IMR-90 (cell line): ENCODE data around the gene CLDN6.

Experiments used
- BHLHE40 ChIP-seq: fragments of 150-350 bp; IDR thresholded peaks from 2 replicates; pipeline ENCODE4 v1.6.1; 2016; ENCODE audit warnings: mild to moderate bottlenecking, low read depth, low read length
- CHD1 ChIP-seq: IDR thresholded peaks from 2 replicates; pipeline ENCODE4 v1.6.1; 2012; ENCODE audit warnings: low read depth, low read length, improper control_type of control experiment
- CTCF ChIP-seq: conservative IDR thresholded peaks from 2 replicates; pipeline ENCODE4 v1.5.1; 2012; ENCODE audit warnings: mild to moderate bottlenecking, low read depth, low read length, improper control_type of control experiment
- FOS ChIP-seq: fragments of 150-350 bp; IDR thresholded peaks from 2 replicates; pipeline ENCODE4 v1.6.1; 2016; ENCODE audit warnings: low read depth, low read length
- MAFK ChIP-seq: IDR thresholded peaks from 2 replicates; pipeline ENCODE4 v1.6.1; 2012; ENCODE audit warnings: low read depth, low read length, improper control_type of control experiment
- MAZ ChIP-seq: IDR thresholded peaks from 2 replicates; pipeline ENCODE4 v1.6.1; 2012; ENCODE audit warnings: low read depth, mild to moderate bottlenecking, low read length, improper control_type of control experiment, moderate library complexity, borderline replicate concordance
- MXI1 ChIP-seq: IDR thresholded peaks from 2 replicates; pipeline ENCODE4 v1.6.1; 2012; ENCODE audit warnings: low read depth, mild to moderate bottlenecking, low read length, moderate library complexity, borderline replicate concordance
- NFE2L2 ChIP-seq: fragments of 150-350 bp; IDR thresholded peaks from 2 replicates; pipeline ENCODE4 v1.6.1; 2016; ENCODE audit warnings: low read depth, mild to moderate bottlenecking, low read length
- POLR2A ChIP-seq: IDR thresholded peaks from 2 replicates; pipeline ENCODE4 v1.6.1; 2012; ENCODE audit warnings: mild to moderate bottlenecking, low read depth, low read length
- RAD21 ChIP-seq: IDR thresholded peaks from 2 replicates; pipeline ENCODE4 v1.6.1; 2012; ENCODE audit warnings: low read length, improper control_type of control experiment
- RFX5 ChIP-seq: IDR thresholded peaks from 2 replicates; pipeline ENCODE4 v1.8.0; 2012; ENCODE audit warnings: low read depth, mild to moderate bottlenecking, low read length, moderate library complexity
- SMC3 ChIP-seq: fragments of 150-350 bp; IDR thresholded peaks from 2 replicates; pipeline ENCODE4 v1.6.1; 2016; ENCODE audit warnings: low read depth, mild to moderate bottlenecking, antibody characterized with exemption, low read length, moderate library complexity
- USF2 ChIP-seq: fragments of 150-350 bp; IDR thresholded peaks from 2 replicates; pipeline ENCODE4 v1.6.1; 2017; ENCODE audit warnings: mild to moderate bottlenecking, antibody characterized with exemption, low read length, low read depth

- TF ChIP-seq POLR2A (no peak), CTCF (no peak), FOS (no peak), USF2 (no peak), MAFK (no peak), BHLHE40 (no peak), MXI1 (no peak), RFX5 (no peak), MAZ (no peak), RAD21 (no peak), CHD1 (no peak), NFE2L2 (no peak), SMC3 (no peak)
These were observed 41.8 kb upstream of the CLDN6 start for GRCh38 chr16:3059723-3060242.
